SJSA1 (cell line): ENCODE measurements around the gene EXOC2. TPM values are rescaled to one million over a fixed set of nuclear protein-coding genes. Genes with fewer than 3 reads are reported as not detected.
A peak's percentile ranks its signal among the peaks of the same experiment; 100 is the strongest.

Experiments used
- DNase-seq, 2 experiments: peaks; one replicate each; pipeline ENCODE4 v3.0.0-alpha.2; 2015 to 2020; ENCODE audit warnings: low spot score in 2 of 2, low read depth in 1 of 2
- H3K27ac ChIP-seq: fragments of 250-450 bp; sonication (Bioruptor Pico); 2 replicates; pipeline ENCODE4 v1.5.1; 2020; ENCODE audit warnings: mild to moderate bottlenecking, moderate library complexity
- H3K27me3 ChIP-seq: fragments of 250-450 bp; sonication (Bioruptor Pico); replicated peaks from 2 replicates; pipeline ENCODE4 v1.5.1; 2020; ENCODE audit warnings: mild to moderate bottlenecking, moderate library complexity
- H3K36me3 ChIP-seq: fragments of 250-450 bp; sonication (Bioruptor Pico); 2 replicates; pipeline ENCODE4 v1.5.1; 2020; ENCODE audit warnings: mild to moderate bottlenecking
- H3K4me1 ChIP-seq: fragments of 250-450 bp; sonication (Bioruptor Pico); replicated peaks from 2 replicates; pipeline ENCODE4 v1.6.1; 2021; ENCODE audit warnings: mild to moderate bottlenecking
- H3K4me3 ChIP-seq: fragments of 250-450 bp; sonication (Bioruptor Pico); 2 replicates; pipeline ENCODE4 v1.5.1; 2020; ENCODE audit warnings: mild to moderate bottlenecking
- H3K9me3 ChIP-seq: fragments of 250-450 bp; sonication (Bioruptor Pico); replicated peaks from 2 replicates; pipeline ENCODE4 v1.5.1; 2020; ENCODE audit warnings: mild to moderate bottlenecking
- total RNA-seq: library from RNA; depleted of rRNA; stranded (reverse); fragments of >200 nt; shearing (Covaris generic); gene quantifications from 2 replicates; pipeline ENCODE4 v1.2.3, GENCODE V29; 2014; rRNA removed

Gene EXOC2
- total RNA-seq, 1 experiment from 2014 or later, result 86.5 TPM

DNA sequence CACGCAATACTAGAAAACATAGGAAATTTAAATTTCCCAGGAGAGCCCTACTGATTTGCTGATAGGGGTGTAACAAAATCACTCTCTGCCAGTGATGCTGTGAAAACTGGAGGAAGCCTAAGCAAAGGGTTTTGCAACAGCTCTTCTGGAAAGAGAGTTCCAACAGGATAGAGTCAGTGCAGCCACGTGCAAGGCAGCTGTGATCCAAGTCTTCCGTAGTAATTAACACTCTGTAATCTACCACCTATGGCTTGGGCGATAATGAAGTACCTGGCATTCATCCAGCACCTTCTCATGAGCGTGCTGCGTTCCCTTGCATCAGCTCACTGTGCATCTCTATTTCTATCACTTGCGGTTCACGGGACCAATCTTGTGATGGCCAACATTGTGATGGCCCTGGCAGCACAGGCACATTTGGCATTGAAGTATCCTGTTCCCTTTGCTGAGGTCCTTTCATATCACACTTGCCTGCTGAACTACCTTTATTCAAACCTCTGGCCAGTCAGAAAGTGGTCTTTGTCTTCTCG, 253.2 kb downstream of the EXOC2 start:
- peaks cover 22% of the 10 kb centered on the region for H3K4me1 ChIP-seq
- no peak overlapping the region for H3K27ac ChIP-seq
- H3K9me3 ChIP-seq, result no peaks in the 10 kb centered on the region
- no peaks in the 10 kb centered on the region for H3K36me3 ChIP-seq
- no peaks in the 10 kb centered on the region for H3K27me3 ChIP-seq
- DNase-seq, result no peak
- H3K4me3 ChIP-seq, result no peak overlapping the region

DNA sequence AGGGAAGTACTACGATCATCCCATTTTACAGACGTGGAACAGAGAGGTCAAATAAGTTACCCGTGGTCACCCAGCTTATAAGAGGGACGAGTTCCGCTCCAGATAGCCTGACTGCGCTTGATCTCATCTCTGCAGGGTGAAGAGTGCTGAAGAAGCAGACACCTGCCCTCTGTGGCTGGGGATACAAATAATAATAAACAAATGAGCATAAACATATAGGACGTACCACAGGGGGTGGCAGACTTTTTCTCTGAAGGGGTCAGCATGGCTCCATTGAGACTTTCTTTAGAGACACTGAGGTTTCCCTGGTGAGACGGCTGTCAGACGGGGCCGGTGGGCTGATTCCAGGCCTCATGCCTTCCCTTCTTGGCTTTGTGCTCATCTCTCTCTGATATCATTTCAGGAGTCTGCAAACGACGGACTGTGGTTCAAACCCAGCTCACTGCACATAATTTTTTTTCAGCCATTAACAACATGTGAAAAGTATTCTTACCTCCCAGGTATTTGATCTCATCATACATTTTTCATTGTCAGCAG, 254.2 kb downstream of the EXOC2 start:
- Histone ChIP-seq H3K9me3 (no peaks in the 10 kb centered on the region), H3K27ac (no peak overlapping the region), H3K4me1 (peaks cover 22% of the 10 kb centered on the region), H3K36me3 (no peaks in the 10 kb centered on the region), H3K27me3 (no peaks in the 10 kb centered on the region), H3K4me3 (no peak overlapping the region)
- DNase-seq, result peak in 1 of 2 experiments; percentile 30

DNA sequence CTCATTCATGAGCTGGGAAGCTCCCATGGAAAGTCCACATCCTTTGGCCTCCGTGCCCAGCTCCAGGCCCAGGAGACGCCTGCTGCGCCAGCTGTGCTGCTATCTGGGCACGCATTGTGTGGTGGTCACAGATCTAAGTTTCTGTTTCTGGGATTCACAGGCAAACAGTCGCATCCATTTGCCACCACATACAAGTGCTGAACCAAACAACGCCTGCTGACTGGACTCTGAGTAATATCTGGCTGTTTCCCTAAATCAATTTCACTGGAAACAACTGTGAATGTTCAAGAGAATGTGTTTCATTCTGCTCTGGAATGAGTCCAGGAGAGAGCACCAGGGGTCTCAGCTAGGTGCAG, 255.9 kb downstream of the EXOC2 start:
- Histone ChIP-seq H3K27me3 (no peaks in the 10 kb centered on the region), H3K9me3 (no peaks in the 10 kb centered on the region), H3K4me3 (no peak overlapping the region), H3K27ac (peak overlapping the region; percentile 58), H3K4me1 (peaks cover 22% of the 10 kb centered on the region), H3K36me3 (no peaks in the 10 kb centered on the region)
- DNase-seq, result no peak

DNA sequence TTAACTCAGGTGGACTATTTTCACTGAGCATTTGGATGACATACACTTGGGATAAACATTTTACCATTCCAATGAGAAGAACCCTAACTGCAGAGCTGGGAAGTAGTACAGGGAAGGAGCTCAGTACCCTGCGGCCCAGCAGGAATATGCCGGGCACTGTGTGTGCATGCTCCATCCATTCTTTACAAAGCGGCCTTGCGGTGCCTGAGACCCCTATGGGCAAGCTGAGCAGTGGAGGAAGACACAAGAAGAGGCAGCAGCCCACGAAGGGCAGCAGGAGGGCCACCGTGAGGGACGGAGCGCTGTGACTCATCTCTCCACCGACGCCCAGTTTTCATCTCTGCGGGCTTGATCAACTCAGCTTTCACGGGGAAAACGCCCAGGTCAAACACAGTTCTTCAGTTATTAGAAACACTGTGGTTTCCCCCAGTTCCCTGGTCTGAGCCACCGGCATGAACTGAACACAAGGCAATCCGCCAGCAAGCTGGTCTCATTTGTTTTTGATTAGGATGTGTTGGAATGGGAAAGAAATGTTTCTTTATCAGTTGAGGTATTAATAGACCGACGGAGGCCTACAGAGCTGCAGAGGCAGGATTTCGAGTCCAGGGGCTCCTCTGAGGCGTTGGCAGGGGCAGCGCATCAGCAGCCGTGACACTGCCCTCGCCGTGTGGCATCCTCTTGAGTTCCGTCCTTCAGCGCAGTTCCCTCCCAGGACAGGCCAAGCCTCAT, 256.5 kb downstream of the EXOC2 start:
- H3K4me3 ChIP-seq, result no peak overlapping the region
- H3K27ac ChIP-seq, result peak overlapping the region; percentile 58
- DNase-seq, result peak; percentile 78 to 80
- no peaks in the 10 kb centered on the region for H3K9me3 ChIP-seq
- no peaks in the 10 kb centered on the region for H3K27me3 ChIP-seq
- H3K36me3 ChIP-seq, result no peaks in the 10 kb centered on the region
- H3K4me1 ChIP-seq, result peaks cover 22% of the 10 kb centered on the region

DNA sequence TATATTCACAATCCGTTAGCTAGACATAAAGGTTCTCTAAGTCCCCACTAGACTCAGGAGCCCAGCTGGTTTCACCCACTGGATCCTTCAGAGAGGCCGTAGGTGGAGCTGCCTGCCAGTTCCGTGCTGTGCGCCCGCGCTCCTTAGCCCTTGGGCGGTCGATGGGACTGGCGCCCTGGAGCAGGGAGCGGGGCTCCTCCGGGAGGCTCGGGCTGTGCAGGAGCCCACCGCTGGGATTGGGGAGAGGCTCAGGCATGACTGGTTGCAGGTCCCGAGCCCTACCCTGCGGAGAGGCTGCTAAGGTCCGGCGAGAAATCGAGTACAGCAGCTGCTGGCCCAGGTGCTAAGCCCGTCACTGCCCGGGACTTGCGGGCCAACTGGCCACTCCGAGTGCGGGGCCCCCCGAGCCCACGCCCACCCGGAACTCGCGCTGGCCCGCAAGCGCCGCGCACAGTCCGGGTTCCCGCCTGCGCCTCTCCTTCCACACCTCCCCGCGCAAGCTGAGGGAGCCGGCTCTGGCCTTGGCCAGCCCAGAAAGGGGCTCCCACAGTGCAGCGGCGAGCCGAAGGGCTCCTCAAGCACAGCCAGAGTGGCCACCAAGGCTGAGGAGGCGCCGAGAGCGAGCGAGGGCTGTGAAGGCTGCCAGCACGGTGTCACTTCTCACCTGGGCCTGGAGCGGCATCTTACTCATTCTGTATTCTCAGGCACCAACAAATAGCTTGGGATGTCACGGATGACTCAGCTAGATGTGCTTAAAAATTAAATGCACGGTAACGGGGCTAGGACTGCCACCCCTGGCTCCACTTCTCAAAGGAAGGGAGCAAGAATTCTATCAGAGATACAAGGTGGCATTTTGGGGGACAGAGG, 257.3 kb downstream of the EXOC2 start:
- no peaks in the 10 kb centered on the region for H3K36me3 ChIP-seq
- H3K4me3 ChIP-seq, result no peak overlapping the region
- peak in 1 of 2 experiments; percentile 26 for DNase-seq
- H3K9me3 ChIP-seq, result no peaks in the 10 kb centered on the region
- peak overlapping the region; percentile 58 for H3K27ac ChIP-seq
- H3K27me3 ChIP-seq, result no peaks in the 10 kb centered on the region
- peaks cover 22% of the 10 kb centered on the region for H3K4me1 ChIP-seq

Other genes starting within 250 kb of the EXOC2 start
- 3.3 TPM in 1 of 2 replicates, not detected in the other for gene HUS1B, start 36.0 kb downstream of the EXOC2 start, total RNA-seq